ENCODE results near the gene RASGRP1. TPM values are rescaled to one million over a fixed set of nuclear protein-coding genes. Genes with fewer than 3 reads are reported as not detected.

RASGRP1 gene
- polyA plus RNA-seq, 1 experiment = 1.2 TPM

DNA sequence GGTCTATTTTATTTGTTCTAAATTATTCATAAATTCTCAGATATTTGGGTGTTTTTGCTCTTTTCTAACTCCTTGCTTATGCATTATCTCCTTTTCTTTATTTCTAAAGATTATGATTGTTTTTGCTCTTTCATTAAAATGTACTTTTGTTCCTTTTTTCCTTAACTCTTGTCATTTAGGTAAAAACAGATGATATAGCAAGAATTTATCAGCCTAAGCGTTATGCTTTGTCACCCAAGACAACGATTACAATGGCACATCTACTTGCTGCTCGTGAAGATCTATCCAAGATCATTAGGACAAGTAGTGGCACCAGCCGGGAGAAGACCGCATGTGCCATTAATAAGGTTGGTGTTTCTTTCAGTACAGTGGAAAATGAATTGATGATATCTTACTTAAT lies 83.5 kb downstream of the RASGRP1 start:
- DNase-seq (ENCODE audit: low read depth, low spot score) = no peak
- CTCF ChIA-PET = no interaction called here
- no peak overlapping the region for H3K4me3 ChIP-seq (ENCODE audit: low read depth, low read length)
- no peaks in the 10 kb centered on the region for H3K27me3 ChIP-seq (ENCODE audit: control insufficient read depth, insufficient read depth, low read length)
- TF ChIP-seq, protein P1, sequence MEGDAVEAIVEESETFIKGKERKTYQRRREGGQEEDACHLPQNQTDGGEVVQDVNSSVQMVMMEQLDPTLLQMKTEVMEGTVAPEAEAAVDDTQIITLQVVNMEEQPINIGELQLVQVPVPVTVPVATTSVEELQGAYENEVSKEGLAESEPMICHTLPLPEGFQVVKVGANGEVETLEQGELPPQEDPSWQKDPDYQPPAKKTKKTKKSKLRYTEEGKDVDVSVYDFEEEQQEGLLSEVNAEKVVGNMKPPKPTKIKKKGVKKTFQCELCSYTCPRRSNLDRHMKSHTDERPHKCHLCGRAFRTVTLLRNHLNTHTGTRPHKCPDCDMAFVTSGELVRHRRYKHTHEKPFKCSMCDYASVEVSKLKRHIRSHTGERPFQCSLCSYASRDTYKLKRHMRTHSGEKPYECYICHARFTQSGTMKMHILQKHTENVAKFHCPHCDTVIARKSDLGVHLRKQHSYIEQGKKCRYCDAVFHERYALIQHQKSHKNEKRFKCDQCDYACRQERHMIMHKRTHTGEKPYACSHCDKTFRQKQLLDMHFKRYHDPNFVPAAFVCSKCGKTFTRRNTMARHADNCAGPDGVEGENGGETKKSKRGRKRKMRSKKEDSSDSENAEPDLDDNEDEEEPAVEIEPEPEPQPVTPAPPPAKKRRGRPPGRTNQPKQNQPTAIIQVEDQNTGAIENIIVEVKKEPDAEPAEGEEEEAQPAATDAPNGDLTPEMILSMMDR (IDR thresholded peaks at IDR 0.05; ENCODE audit: low read depth, low read length) = no peak
- no peak overlapping the region for H3K27ac ChIP-seq (ENCODE audit: low read depth, low read length)
- H3K9me3 ChIP-seq (ENCODE audit: control insufficient read depth, insufficient read depth, low read length) = no peaks in the 10 kb centered on the region
- POLR2A ChIA-PET = no interaction called here

DNA sequence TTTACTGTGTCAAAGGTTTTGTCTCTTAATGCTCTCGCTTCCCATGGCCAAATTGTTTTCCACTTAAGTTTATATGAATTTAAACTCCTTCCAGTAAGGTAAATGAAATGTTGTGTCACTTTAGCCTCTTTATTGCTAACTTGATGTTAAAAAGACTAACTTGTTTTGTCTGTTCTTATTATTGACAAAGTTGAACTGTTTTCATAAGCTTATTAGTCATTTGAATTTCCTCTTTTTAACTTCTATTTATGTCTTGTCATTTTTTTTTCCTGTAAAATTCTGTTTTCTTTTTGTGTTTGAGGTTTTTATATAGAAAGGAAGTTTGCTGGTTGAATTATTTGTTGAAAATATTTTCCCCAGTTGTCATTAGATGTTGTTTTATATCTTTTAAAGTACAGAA lies 84.9 kb downstream of the RASGRP1 start:
- TF ChIP-seq, protein P1 (IDR thresholded peaks at IDR 0.05; ENCODE audit: low read depth, low read length) = no peak
- POLR2A ChIA-PET = no interaction called here
- CTCF ChIA-PET = interaction anchor here (0.6 to 6.8 kb wide), 5 partner anchors 39 to 379 kb away, joined by 3 to 30 read pairs (median 15); partner anchors contain the start of gene RASGRP1

DNA sequence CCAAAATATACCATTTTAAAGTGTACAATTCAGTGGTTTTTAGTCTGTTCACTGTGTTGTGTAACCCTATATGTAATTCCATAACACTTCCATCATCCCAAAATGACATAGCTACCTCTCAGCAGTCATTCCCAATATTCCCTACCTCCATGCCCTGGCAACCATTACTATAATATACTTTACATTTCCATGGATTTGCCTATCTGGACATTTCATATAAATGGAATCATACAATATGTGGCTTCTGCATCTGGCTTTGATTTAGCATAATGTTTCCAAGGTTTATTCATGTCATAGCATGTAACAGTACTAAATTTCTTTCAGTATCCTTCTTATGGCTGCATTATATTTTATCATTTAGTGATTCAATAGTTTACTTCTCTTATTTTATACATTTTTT lies 85.3 kb downstream of the RASGRP1 start:
- no peak overlapping the region for H3K27ac ChIP-seq (ENCODE audit: low read depth, low read length)
- POLR2A ChIA-PET = no interaction called here
- no peaks in the 10 kb centered on the region for H3K9me3 ChIP-seq (ENCODE audit: control insufficient read depth, insufficient read depth, low read length)
- DNase-seq (ENCODE audit: low read depth, low spot score) = no peak
- CTCF ChIA-PET = interaction anchor here (1.1 to 6.8 kb wide), 5 partner anchors 24 to 220 kb away, joined by 3 to 30 read pairs (median 15); partner anchors contain the start of gene RASGRP1
- TF ChIP-seq, protein P1 (IDR thresholded peaks at IDR 0.05; ENCODE audit: low read depth, low read length) = no peak
- H3K4me3 ChIP-seq (ENCODE audit: low read depth, low read length) = no peak overlapping the region
- no peaks in the 10 kb centered on the region for H3K27me3 ChIP-seq (ENCODE audit: control insufficient read depth, insufficient read depth, low read length)

More for the DNA sequence above, 84.9 kb downstream of the RASGRP1 start:
- H3K4me3 ChIP-seq (ENCODE audit: low read depth, low read length) = no peak overlapping the region
- H3K27me3 ChIP-seq (ENCODE audit: control insufficient read depth, insufficient read depth, low read length) = no peaks in the 10 kb centered on the region
- no peak overlapping the region for H3K27ac ChIP-seq (ENCODE audit: low read depth, low read length)
- no peaks in the 10 kb centered on the region for H3K9me3 ChIP-seq (ENCODE audit: control insufficient read depth, insufficient read depth, low read length)
- DNase-seq (ENCODE audit: low read depth, low spot score) = no peak

DNA sequence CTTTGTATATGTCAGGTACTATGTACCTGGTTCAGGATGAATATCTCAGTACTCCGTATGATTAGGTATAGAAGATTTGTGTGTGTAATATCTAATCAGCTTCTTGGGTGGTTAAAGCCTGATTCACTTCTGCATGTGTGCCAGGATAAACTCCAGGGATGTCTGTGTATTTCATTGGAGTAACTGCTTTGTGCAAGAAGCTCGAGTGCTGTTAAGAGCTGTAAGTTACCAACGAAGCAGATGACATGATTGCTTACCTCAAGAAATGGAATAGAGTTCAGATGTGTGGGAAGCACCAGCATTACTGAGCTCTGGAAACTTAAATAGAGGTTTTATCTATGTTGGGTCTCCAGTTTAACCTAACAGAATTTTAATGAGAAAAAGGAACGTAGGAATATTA lies 87.0 kb downstream of the RASGRP1 start:
- no peak for DNase-seq (ENCODE audit: low read depth, low spot score)
- CTCF ChIA-PET = interaction anchor here (0.6 to 6.8 kb wide), 5 partner anchors 37 to 475 kb away, joined by 5 to 30 read pairs (median 15); partner anchors contain the start of gene RASGRP1
- Histone ChIP-seq H3K9me3 (ENCODE audit: control insufficient read depth, insufficient read depth, low read length) (no peaks in the 10 kb centered on the region), H3K27me3 (ENCODE audit: control insufficient read depth, insufficient read depth, low read length) (no peaks in the 10 kb centered on the region), H3K27ac (ENCODE audit: low read depth, low read length) (no peak overlapping the region), H3K4me3 (ENCODE audit: low read depth, low read length) (no peak overlapping the region)
- TF ChIP-seq, protein P1 (IDR thresholded peaks at IDR 0.05; ENCODE audit: low read depth, low read length) = no peak
- POLR2A ChIA-PET = no interaction called here

DNA sequence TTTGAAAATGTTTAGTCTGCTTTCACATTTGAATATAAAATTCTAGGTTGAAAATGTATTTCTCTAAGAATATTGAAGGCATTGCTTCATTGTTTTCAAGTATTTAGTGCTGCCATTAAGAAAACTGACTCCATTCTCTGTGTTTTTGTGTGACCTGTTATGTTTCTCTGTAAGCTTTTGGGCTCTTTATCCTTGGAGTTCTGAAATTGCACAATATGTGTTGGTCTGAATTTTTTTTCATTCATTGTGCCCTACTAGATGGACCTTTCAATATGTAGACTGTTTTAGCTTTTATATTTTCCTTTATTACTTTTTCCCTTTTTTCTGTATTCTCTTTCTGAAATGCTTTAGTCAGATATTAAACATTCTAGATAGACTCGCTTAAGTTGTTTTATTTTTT lies 88.5 kb downstream of the RASGRP1 start:
- CTCF ChIA-PET = interaction anchor here (1.7 to 6.8 kb wide), 4 partner anchors 88 to 224 kb away, joined by 6 to 45 read pairs (median 30); partner anchors contain the start of gene RASGRP1
- no peak overlapping the region for H3K27ac ChIP-seq (ENCODE audit: low read depth, low read length)
- POLR2A ChIA-PET = no interaction called here
- no peaks in the 10 kb centered on the region for H3K27me3 ChIP-seq (ENCODE audit: control insufficient read depth, insufficient read depth, low read length)
- no peaks in the 10 kb centered on the region for H3K9me3 ChIP-seq (ENCODE audit: control insufficient read depth, insufficient read depth, low read length)
- no peak overlapping the region for H3K4me3 ChIP-seq (ENCODE audit: low read depth, low read length)
- DNase-seq (ENCODE audit: low read depth, low spot score) = no peak
- TF ChIP-seq, protein P1 (IDR thresholded peaks at IDR 0.05; ENCODE audit: low read depth, low read length) = no peak
